ENCODE results near the gene KMT2D. TPM values are rescaled to one million over a fixed set of nuclear protein-coding genes. Genes with fewer than 3 reads are reported as not detected.
A peak's percentile ranks its signal among the peaks of the same experiment; 100 is the strongest.

Gene KMT2D
- total RNA-seq, 4 donors from 2014 or later: 36.0 to 99.0 (median 71.3) TPM

- in situ Hi-C loops (cut with MboI; ENCODE audit: low sequenced_read_pairs in 4 of 4): no loop called here
- Histone ChIP-seq H3K4me3 (no peak overlapping the region), H3K4me1 (no peaks in the 10 kb centered on the region), H3K36me3 (peaks cover 0 to 99% of the 10 kb centered on the region in 2 donors), H3K27me3 (no peaks in the 10 kb centered on the region), H3K9me3 (no peaks in the 10 kb centered on the region), H3K27ac (no peak overlapping the region)
- intact Hi-C loops (cut with DNase I; ENCODE audit: low total_unique reads): no loop called here
- no peak for DNase-seq
- peak in 1 of 2 donors; percentile 6 for ATAC-seq
- no peak for TF ChIP-seq CTCF (IDR thresholded peaks at IDR 0.05 in 4 of 5, conservative IDR thresholded peaks at IDR 0.05 in 1 of 5)
- no peak for TF ChIP-seq POLR2A (IDR thresholded peaks at IDR 0.05)
These were observed 19.3 kb downstream of the KMT2D start for GRCh38 chr12:49041036-49041880.

- DNase-seq: no peak
- ATAC-seq: no peak
- no peak overlapping the region for H3K27ac ChIP-seq
- no peaks in the 10 kb centered on the region for H3K4me1 ChIP-seq
- TF ChIP-seq POLR2A (IDR thresholded peaks at IDR 0.05): no peak
- TF ChIP-seq CTCF (IDR thresholded peaks at IDR 0.05 in 4 of 5, conservative IDR thresholded peaks at IDR 0.05 in 1 of 5): no peak
- no peaks in the 10 kb centered on the region for H3K27me3 ChIP-seq
- H3K9me3 ChIP-seq: no peaks in the 10 kb centered on the region
- H3K4me3 ChIP-seq: no peak overlapping the region
- H3K36me3 ChIP-seq: peaks cover 0 to 91% of the 10 kb centered on the region in 2 donors
- in situ Hi-C loops (cut with MboI; ENCODE audit: low sequenced_read_pairs in 4 of 4) (no loop called here), intact Hi-C loops (cut with DNase I; ENCODE audit: low total_unique reads) (no loop called here)
These were observed 20.2 kb downstream of the KMT2D start for GRCh38 chr12:49040364-49040855.

GRCh38 chr12:49039421-49040363 lies 20.9 kb downstream of the KMT2D start:
- intact Hi-C loops (cut with DNase I; ENCODE audit: low total_unique reads) (no loop called here), in situ Hi-C loops (cut with MboI; ENCODE audit: low sequenced_read_pairs in 4 of 4) (no loop called here)
- H3K27ac ChIP-seq: no peak overlapping the region
- TF ChIP-seq POLR2A (IDR thresholded peaks at IDR 0.05): no peak
- no peak for TF ChIP-seq CTCF (IDR thresholded peaks at IDR 0.05 in 4 of 5, conservative IDR thresholded peaks at IDR 0.05 in 1 of 5)
- H3K9me3 ChIP-seq: no peaks in the 10 kb centered on the region
- no peak for DNase-seq
- H3K36me3 ChIP-seq: peaks cover 0 to 91% of the 10 kb centered on the region in 2 donors
- no peaks in the 10 kb centered on the region for H3K4me1 ChIP-seq
- no peaks in the 10 kb centered on the region for H3K27me3 ChIP-seq
- ATAC-seq: no peak
- H3K4me3 ChIP-seq: no peak overlapping the region

GRCh38 chr12:49038291-49038955 lies 22.2 kb downstream of the KMT2D start:
- in situ Hi-C loops (cut with MboI; ENCODE audit: low sequenced_read_pairs in 4 of 4): no loop called here
- Histone ChIP-seq H3K27ac (no peak overlapping the region), H3K9me3 (no peaks in the 10 kb centered on the region), H3K27me3 (no peaks in the 10 kb centered on the region), H3K4me1 (no peaks in the 10 kb centered on the region), H3K36me3 (peaks cover 0 to 91% of the 10 kb centered on the region in 2 donors), H3K4me3 (no peak overlapping the region)
- no peak for DNase-seq
- intact Hi-C loops (cut with DNase I; ENCODE audit: low total_unique reads): no loop called here
- no peak for ATAC-seq
- TF ChIP-seq POLR2A (IDR thresholded peaks at IDR 0.05) (no peak), CTCF (IDR thresholded peaks at IDR 0.05 in 4 of 5, conservative IDR thresholded peaks at IDR 0.05 in 1 of 5) (no peak)
